ENCODE measurements around the gene TBC1D5.
A peak's percentile ranks its signal among the peaks of the same experiment; 100 is the strongest.

Gene TBC1D5

DNA sequence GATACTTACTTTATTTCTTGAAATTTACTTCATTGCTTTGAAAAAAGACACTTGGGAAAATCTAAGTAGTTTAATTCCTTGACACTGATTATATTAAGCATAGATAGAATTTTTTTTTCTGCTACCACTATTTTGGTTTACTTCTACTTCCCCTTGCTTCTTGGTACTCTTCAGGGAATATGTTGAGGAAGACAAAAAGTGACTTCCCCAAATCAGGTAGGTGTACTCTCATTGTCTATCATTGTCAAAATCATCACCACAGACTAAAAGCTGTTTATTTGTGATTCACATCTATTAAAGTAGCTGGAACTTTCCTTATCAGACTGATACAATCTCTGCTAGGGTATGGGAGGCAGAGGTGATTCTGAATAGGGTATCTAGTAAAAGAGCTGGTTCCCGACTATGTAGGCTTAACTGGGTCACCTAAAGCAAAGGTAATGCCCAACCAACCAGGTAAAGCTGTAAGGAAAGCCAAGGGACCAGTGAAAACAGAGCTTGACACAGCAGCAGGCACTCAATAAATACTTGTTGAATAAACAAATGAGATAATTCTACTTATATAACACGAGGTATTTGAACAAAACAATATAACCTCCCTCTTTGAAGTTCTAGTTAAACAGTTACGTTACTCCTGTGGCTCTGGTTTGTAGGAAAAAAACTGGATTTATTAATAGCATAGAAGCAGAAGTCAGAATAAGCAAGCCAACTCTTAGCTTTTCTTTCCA is 510.7 kb downstream of the TBC1D5 start:
- no peak for DNase-seq (ENCODE audit: low spot score)

DNA sequence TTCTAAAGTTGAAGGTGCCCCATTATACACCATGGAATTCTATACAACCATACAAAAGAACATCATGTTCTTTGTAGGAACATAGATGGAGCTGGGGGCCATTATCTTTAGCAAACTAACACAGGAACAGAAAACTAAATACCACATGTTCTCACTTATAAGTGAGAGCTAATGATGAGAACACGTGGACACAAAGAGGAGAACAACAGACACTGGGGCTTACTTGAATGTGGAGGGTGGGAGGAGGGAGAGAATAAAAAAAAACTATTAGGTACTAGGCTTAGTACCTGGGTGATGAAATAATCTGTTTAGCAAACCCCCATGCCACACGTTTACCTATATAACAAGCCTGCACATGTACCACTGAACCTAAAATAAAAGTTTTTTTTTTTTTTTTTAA is 515.0 kb downstream of the TBC1D5 start:
- DNase-seq (ENCODE audit: low spot score), result no peak

DNA sequence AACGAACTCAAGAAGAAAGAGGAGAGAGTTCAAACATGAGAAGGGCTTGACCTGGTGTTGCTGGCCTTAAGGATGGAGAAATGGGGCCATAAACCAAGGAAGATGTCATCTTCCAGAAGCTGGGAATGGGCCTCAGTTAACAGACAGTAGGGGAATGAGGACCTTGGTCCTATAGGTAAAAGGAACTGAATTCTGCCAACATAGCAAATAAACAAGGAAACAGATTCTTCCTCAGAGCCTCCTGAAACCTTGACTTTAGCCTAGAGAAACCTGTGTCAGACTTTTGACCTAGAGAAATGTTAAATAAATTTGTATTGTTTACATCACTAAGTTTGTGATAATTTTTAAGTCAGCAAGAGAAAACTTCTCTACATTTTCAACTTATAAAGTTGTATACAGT is 520.9 kb downstream of the TBC1D5 start:
- no peak for DNase-seq (ENCODE audit: low spot score)

DNA sequence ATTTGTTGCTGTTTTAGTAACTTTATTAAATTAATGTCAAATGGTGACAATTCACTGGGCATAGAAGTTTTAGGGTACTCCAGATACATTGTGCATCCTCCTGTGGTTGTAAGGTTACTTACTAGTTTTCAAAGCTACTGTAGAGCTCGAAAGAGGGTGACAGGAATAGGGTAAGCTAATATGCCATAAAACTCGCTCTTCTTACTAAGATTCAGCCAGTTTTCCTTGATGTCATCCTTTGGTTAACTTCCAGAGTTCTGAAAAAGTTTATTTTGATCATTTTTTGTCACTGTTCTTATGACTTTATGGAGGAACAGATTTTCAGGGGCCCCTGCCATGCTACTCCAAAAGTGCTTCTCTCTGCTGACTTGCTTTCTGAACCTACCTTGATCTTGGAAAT is 522.8 kb downstream of the TBC1D5 start:
- DNase-seq (ENCODE audit: low spot score), result no peak

DNA sequence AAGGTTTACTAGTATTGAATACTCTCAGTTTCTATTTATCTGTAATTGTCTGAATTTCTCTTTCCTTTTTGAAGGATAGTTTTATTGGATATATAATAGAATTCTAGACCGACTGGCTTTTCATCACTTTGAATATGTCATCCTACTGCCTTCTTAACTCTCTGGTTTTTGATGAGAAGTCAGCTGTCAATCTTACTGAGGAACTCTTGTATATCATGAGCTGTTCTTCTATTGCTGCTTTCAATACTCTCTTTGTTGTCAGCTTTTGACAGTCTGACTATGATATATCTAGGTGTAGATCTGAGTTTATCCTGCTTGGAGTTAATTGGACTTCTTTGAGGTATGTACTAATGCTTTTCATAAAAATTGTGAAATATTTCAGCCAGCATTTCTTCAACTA is 523.8 kb downstream of the TBC1D5 start:
- DNase-seq (ENCODE audit: low spot score), result no peak

DNA sequence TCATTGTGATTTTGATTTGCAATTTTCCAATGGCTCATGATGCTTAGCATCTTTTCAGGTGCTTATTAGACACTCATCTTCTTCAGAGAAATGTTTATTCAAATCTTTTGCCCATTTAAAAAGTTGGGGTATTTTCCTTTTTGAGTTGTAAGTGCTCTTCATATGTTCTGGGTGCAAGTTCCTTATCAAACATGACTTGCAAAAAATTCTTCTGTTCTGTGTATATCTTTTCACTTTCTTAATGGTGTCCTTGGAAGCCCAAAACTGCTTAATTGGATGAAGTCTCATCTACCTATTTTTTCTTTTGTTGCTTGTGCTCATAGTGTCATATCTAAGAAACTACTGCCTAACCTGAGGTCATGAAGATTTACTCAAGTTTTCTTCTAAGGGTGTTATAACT is 524.8 kb downstream of the TBC1D5 start:
- no peak for DNase-seq (ENCODE audit: low spot score)

DNA sequence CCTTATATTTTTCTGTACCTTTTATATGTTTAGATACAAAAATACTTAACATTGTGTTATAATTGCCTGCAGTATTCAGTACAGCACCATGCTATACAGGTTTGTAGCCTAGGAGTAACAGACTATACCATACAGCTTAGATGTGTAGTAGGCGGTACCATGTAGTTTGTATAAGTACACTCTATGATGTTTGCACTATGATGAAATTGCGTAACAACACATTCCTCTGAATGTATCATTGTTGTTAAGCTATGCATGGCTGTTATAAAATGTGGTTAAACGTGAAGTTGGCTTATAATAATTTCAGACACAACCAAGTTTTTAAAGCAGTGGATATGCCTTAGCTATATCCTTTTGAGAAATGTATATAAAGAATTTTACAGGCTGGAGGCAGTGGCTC is 529.3 kb downstream of the TBC1D5 start:
- no peak for DNase-seq (ENCODE audit: low spot score)

DNA sequence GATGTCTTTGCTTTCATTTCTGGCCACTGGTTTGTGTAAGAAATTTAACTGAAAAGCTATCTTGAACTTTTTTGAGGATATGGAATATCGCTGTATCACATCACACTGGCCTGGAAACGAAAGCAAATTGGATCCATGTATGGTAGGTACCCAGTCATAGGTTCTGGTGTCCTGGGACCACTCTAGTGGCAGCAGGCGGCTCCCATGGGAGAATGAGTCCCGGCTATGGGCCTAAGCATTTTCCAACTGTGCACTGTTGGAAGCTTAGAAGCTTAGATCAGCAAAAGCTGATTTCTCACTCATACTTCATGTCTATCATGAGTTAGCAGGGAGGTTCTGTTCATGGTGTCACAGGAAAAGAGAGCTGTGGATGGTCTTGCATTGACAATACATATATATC is 534.5 kb downstream of the TBC1D5 start:
- no peak for DNase-seq (ENCODE audit: low spot score)

DNA sequence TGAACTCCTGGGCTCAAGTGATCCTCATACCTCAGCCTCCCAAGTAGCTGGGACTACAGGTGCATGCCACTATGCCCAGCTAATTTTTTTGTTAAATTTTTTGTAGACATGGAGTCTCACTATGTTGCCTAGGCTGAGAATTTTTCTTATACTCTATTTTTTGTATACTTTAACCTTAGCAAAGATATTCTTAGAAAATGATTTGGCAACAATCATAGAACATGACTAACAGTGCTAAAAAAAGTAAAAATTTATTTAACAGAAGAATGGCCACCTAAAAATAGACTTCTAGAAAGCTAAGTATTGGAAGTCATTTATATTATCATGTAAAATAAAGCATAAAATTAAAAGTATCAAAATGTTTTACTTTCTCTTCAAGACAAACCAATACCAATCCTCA is 535.4 kb downstream of the TBC1D5 start:
- DNase-seq (ENCODE audit: low spot score), result no peak

DNA sequence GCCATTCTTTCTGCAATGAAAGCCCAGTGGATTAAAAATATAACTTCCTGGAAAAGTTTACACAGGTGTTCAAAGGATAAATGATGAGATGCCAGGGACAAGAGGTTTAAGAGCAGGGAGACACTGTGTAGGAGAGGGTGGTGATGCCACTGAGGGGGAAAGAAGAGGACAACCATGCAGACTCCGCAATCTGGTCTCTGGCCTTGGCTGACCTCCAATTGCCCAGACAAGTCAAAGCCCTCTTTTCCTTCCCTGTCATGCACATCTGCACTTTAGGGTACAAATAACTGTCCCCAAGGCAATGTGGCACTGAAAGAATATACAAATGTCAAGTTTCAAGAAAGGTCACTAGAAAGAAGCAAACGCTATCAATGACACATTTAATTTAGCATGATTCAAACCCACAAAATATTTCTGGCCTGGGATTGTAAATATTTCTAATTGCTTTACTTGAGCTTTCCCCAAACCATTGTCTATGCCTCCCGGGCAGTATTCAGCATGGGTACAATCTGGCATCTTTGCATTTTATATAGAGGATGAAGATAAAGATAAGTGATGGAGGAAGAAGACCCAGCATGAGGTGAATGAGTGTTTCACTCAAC is 538.3 kb downstream of the TBC1D5 start:
- no peak for DNase-seq (ENCODE audit: low spot score)

DNA sequence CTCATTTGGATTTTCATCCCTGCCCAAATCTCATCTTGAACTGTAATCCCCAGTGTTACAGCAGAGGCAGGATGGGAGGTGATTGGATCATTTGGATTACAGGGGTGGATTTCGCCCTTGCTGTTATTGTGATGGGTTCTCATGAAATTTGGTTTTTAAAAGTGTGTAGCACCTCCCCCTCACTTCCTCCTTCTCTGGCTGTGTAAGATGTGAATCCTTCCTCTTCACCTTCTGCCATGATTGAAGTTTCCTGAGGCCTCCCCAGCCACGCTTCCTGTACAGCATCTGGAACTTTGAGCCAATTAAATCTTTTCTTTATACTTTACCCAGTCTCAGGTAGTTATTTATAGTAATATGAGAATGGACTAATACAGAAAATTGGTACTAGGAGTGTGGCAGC is 540.9 kb downstream of the TBC1D5 start:
- no peak for DNase-seq (ENCODE audit: low spot score)

DNA sequence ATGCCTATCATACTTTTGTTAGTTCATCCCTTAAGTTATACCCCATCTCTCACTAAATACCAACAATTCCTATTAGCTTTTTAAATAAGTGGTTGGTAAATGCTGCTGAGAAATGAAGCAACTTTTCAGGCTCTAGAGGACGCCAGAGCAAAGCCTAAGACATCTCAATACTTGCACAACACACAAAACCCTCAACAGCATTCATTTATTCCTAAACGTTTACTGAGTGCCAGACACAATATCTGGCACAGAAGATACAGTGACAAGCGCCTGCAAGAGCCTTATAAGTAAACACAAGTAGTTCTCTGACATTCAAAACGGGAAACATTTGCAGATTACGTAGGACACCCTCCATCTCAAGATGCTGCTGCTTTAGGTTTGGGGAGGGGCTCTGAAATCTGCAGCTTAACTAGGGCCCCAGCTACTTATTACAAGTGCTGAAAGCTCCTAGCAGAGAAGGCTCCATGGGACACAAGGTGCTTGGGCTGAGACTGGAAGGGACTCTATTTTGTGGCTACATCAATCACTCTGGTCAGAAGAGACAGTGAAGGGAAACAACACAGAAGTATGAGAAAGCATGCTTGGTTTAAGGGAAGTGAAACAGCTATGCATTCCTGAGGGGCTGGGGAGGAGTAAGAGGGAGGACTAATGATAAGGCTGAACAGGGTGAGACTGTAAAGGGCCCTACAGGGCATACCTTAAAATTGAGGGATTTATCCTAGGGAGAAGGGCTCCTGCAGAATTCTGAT is 546.4 kb downstream of the TBC1D5 start:
- no peak for DNase-seq (ENCODE audit: low spot score)

DNA sequence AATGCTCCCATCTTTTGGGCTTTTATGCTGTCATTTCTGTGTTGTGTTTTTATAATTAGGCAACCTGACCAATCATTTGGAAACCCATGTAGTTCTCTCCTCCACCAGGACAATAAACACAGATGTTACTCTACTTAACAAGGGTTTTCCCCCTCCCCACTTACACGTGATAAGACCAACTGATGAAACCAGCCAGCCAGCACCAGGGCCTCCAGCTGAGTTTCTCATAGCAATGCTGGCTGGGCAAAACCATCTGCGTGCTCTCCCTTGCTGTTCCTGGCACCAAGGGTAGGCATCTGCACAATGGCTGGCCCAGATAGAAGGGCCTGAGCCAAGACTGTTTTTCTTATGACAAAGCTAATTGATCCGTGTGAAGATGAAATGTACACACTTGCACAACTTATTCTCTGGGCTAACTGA is 547.2 kb downstream of the TBC1D5 start:
- DNase-seq (ENCODE audit: low spot score), result no peak

DNA sequence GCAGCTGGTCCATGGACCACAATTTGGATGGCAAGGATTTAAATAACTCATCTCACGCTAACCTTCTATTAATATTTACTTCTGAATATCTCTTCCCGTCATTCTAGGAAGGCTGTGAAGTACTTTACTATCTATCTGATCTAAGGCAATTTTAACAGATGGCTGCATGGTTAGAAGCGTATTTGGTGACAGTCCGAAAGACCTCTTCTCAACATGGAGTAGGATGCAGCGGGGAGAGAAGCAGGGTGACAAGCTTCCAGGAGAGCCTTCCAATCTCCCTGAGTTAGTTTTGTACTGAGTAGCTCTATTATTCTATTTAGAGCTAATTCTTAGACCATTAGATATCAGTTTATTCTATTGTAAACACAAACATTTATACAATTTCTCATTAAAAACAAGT is 548.3 kb downstream of the TBC1D5 start:
- DNase-seq (ENCODE audit: low spot score), result no peak

DNA sequence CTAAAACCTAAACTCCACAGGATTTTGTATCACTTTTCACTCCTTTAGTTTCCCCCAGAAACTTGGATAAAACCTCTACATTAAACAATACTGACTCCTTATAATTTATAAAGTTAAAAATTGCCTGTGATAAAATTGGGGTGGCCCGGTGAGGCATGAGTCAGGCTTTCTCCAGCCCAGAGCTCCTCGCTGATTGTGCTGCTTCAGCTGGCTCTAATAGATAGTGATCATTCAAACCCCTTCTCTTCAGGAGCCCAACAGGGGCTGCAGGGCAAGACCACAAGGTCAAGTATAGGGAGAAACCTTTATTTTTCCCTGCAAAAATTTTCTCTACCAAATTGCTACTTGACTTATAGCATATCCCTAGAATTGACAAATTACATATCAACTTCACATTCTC is 549.4 kb downstream of the TBC1D5 start:
- DNase-seq (ENCODE audit: low spot score), result no peak

DNA sequence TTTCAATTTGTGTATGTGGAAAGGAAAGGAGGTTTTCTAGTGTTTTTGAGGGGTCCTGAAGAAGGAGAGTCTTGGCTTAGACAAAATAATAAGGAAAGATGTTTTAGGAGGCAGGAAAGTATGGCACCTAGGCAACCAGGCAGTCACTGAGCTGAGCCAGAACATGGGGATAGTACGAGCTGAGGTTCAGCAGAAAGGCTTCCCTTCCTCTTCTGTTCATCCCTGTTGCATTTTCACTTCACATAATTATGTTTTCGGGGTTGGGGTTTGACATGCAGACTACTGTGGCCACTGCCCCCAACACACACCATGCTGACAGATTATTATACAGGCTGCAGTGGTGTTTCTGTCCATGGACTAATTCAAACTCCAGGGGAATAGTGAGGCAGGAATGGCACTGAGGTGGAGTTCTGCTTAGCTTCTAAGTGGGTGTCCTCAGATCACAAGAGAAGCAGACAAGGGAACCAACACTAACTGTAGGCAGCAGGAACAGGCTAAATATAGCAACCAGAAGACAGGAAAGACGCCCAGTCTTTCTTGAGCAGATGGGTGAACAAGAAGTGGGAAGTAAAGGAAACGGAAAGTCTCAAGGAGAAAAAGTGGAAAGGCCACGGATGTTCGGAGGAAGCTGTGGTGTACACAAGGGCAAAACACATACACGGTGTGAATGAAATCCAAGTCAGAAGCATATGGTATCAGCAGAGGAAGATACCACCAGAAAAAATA is 551.9 kb downstream of the TBC1D5 start:
- DNase-seq (ENCODE audit: low spot score), result no peak

DNA sequence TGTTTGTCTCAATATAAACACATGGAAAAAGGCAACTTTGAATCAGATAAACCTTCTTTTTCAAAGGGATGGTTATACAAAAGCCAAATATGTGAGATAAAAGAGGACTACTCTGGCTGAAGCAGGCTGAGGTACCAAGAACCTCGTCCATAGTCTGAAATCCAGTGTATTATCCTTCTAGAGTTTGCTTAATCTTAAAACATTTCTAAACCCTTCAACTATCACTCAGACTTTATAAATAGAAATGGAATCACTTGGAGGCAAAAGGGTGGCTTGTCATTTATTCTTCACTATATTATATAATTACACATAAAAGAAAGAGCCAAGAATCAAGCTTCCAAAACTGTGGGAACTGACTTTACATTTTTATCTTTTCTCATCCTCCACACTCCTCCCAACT is 554.1 kb downstream of the TBC1D5 start:
- DNase-seq (ENCODE audit: low spot score), result no peak

DNA sequence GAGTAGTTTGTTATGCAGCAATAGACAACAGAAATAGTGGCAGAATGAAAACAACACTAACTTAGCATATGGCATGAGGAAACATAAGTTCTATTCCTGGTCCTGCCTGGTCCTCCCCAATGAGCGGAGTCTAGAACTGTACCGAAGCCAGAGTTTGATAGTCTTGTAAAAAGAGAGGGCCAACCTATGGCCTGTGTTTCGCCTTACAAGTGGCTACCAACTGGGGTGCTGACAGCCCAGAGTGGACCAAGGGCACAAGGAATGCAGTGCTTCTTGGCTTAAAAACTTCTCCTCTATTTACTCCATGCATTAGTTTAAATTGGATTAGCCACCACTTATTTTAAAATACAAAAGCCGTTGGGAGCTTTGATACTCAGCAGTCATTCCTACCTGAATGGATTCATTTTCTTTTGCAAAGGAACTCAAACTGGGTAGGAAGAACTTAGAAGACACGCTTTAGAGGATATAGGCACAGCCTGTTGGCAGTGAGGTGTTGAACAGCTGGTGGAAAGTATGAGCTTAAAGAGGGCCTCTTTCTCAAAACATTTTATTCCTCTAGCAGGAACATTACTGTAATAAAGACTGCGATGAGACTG is 554.7 kb downstream of the TBC1D5 start:
- no peak for DNase-seq (ENCODE audit: low spot score)

DNA sequence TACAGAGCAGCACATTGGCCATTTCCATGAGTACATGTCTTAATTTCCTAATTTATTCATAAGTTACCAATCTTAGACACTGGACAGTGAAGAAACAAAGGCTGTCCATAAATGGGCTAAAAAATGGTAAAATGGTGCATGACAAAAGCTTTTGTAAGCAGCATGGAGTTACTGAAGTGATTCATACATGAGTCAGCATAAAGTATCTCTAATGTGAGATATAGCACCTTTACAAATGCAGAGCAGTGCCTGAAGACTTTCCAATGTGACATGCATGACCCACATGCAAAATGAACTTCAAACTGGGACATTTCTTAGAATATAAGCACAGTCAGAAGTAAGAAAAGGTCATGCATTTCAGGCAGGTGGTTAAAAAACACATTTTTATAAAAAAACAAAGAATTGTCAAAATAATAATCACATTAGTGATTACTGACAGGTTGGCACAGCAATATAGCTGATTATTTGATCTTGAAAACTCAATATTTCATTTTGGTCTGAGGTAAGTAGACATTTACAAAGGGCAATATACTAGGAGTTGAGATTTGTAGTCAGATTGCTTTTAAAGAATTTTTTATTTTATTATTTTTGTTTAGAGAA is 558.4 kb downstream of the TBC1D5 start:
- DNase-seq (ENCODE audit: low spot score), result peak; percentile 81

DNA sequence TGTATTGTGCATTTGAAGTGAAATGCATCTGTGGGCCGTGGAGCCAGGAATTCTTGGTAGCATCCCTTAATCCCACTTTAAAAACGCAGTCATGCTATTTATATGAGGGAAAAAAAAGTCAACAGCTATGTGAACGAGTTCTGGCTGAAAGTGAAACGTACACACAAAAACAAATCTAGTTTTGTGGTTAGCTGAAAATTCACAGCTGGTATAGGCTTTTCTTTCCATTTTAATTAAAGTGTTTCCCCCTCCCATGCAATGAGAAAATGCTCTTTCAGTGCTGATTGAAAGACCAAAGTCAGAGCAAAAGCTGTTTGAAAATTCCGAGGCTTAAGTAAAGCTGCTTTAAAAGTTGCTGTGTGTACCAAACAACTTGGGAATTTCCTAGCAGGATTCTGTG is 560.3 kb downstream of the TBC1D5 start:
- DNase-seq (ENCODE audit: low spot score), result no peak

DNA sequence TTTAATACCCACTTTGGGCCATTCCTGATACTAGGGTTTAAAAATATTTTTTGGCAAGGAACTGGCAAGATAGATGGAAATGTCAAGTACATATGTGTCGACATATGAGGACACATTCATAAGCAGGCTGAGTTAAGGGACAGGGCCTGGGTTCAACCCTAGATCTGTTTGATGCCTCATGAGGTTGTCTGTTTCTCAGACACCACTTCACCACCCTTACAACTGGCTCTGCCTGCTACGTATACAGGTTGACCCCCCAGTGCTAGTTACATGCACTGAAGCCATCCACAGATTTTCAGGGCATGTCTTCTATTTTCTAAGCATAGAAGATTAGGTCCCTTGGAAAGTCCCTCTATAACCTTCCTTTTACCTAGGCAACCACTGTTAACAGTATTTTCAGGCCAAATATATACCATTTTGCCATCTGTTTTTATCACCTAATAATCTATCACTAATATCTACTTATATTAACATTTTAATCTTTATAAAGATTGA is 561.0 kb downstream of the TBC1D5 start:
- DNase-seq (ENCODE audit: low spot score), result no peak
